GM04504 (cell line): ENCODE results near the gene C1orf21.
A peak's percentile ranks its signal among the peaks of the same experiment; 100 is the strongest.

Experiments
- DNase-seq: peaks from one replicate; pipeline ENCODE4 v3.0.0-alpha.2; 2012; ENCODE audit warnings: low read depth

The C1orf21 gene

GRCh38 chr1:184658055-184658454 is 271.2 kb downstream of the C1orf21 start:
- no peak for DNase-seq

- DNase-seq, result no peak
Observed at GRCh38 chr1:184660462-184661191, 273.8 kb downstream of the C1orf21 start.

GRCh38 chr1:184661801-184662200 is 275.0 kb downstream of the C1orf21 start:
- DNase-seq, result no peak

- peak; percentile 18 for DNase-seq
Observed at GRCh38 chr1:184664042-184664660, 277.3 kb downstream of the C1orf21 start.

GRCh38 chr1:184664661-184665060 is 277.8 kb downstream of the C1orf21 start:
- no peak for DNase-seq

- no peak for DNase-seq
Observed at GRCh38 chr1:184665360-184665759, 278.5 kb downstream of the C1orf21 start.

GRCh38 chr1:184669391-184669790 is 282.6 kb downstream of the C1orf21 start:
- DNase-seq, result no peak

GRCh38 chr1:184672013-184672726 is 285.3 kb downstream of the C1orf21 start:
- DNase-seq, result no peak

- no peak for DNase-seq
Observed at GRCh38 chr1:184673305-184673704, 286.5 kb downstream of the C1orf21 start.

GRCh38 chr1:184677344-184677743 is 290.5 kb downstream of the C1orf21 start:
- DNase-seq, result no peak
